HG02870 (cell line): ENCODE measurements around the gene ISOC1.

Source experiments
- ATAC-seq: cut with Tn5 transposase; IDR thresholded peaks from one replicate; pipeline ENCODE4 v1.9.1; 2021; ENCODE audit warnings: mild to moderate bottlenecking, moderate library complexity; ENCODE audit not compliant: unreplicated experiment

Gene ISOC1

DNA sequence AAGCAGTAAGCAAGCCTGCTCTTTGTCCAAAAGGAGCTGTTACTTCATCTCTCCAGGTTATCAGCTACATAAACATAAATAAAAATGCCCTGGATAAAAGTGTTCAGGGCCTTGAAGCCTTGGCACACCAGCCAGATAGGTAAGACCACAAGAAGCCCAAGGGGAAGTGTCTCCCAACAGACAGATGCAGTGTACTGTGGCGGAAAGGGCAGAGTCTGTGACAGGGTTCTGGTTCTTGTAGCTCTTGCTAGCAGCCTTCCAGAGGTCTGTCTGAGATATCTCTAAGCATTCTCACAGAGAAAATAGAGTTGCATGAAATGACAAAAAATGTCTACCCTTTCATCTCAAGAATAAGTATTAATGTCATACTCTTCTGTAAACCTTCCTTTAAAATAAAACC is 30.1 kb downstream of the ISOC1 start:
- no peak for ATAC-seq

DNA sequence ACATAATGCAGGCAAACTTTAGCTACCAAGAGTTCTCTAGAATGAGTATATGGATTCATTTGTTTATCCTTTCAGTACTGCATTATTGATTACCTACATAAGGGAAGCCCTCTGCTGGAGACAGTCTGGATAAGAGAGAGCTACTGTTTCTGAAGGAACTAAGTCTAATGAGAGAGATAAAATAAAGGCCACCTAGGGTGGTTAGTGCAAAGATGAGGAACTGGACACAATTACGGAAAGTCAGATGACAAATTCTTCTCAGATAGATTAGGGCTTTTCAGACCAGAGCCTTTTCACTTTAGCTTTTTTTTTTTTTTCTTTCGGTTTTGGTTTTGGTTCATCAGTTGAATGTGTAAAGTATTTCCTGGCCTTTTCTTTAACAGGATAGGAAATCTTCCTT is 31.3 kb downstream of the ISOC1 start:
- peak; percentile 81 for ATAC-seq

DNA sequence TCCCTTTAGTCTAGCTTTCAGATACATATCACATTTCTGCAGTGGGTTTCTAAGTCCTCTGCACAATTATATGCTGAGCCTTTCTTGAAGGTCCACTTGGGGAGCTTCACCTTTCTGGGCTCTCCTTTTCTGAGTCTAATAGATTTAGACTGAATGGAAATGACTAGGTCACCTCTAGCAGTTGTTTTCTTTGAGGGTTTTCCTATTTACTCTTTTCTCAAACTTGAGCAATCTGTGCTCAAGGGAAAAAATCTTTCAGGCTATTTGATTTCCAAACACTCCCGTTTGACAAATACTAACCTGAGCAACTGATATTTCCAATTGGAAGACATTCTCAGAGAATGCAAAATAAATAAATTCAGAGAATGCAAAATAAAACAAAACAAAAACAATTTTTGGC is 39.0 kb downstream of the ISOC1 start:
- ATAC-seq: no peak

DNA sequence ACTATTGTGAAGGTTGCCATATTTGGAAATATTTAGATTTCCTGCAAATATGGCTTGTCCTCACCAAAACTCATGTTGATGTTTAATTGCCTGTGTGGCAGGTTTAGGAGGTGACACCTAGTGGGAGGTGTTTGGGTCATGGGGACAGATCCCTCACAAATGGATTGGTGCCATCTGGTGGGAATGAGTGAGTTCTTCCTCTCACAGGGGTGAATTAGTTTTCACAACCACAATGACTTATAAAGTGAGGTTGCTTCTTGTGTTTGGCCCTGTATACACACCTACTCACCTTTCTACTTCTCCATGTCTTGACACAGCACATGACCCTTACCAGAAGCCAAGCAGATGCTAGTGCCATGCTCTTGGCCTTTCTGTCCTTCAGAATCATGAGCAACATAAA is 41.1 kb downstream of the ISOC1 start:
- ATAC-seq: no peak

DNA sequence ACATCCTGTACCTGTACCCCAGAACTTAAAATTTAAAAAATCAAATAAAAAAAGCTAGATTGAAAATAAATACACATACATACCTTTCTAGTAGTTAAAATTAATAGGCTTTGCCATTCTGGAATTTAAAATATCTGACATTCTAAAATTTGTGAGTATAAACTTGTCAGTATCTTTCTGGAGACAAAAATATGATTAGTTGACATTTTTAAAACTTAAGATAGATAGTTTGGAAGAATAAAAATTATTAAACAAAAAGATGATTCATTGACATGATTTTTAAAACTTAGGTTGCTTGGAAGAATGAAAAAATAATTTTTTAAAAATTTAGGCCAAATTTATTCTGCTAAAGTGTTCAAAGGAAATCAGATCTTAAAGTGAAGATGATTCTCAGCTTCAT is 43.1 kb downstream of the ISOC1 start:
- ATAC-seq: no peak

DNA sequence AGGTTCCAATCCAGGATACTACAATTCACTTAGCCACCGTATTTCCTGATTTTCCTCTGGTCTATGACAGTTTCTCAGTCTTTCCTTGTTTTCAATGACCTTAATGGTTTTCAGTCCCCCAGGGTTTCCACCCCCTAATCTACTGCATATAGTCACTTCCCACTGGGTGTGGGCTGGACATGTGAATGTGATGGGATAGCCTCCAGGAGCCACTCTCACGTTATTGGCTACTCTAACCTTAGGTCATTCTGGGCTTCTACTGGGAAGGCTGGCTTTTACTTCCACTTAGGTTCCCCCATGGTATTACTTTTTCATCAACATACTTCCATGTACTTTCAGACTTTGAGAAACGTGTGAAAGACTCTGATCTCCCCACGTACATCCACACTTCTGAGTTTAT is 46.5 kb downstream of the ISOC1 start:
- ATAC-seq: no peak

DNA sequence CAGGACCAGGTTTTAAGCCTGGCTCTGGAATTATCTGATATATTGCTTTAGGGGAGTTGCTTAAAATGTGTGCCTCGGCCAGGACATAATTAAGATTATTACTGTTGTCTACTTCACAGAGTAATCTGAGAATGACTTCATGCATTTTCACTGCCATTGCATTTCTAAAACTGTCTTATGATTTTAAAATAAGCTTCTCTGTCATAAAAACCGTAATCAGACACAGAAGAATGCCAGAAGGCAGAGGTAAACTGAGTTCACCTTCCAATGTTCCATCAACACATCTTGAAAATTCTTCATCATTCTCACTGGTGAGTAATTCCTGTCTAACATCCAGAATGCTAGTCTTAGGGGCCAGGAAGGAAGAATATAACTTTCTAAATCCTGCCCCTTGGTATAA is 47.1 kb downstream of the ISOC1 start:
- no peak for ATAC-seq

DNA sequence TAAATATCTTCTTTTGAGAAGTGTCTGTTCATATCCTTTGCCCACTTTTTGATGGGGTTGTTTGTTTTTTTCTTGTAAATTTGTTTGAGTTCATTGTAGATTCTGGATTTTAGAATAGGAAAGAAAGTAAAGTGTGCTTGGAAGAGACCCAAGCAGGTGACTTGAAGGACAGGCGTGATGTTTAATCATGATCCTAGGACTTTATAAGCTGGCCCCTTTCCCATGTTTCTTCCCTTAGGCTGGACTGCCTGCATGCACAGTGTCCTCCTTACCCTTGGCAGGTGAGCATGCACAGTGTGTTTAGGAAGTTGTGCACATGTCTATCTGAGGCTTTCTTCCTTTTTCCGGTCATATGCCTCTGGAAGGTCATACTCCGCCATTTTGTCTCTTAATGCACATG is 61.3 kb downstream of the ISOC1 start:
- no peak for ATAC-seq

DNA sequence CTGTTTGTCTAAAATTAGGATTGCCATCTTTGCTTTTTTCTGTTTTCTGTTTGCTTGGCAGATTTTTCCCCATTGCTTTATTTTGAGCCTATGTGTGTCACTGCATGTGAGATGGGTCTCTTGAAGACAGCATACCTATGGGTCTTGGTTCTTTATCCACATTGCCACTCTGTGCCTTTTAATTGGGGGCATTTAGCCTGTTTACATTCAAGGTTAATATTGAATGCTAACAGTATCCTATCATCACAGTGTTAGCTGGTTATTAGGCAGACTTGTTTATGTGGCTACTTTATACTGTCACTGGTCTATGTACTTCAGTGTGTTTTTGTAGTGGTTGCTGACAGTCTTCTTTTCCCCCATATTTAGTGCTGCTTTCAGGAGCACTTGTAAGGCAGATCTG is 67.3 kb downstream of the ISOC1 start:
- no peak for ATAC-seq
